ENCODE measurements around the gene MEF2D.

MEF2D gene

GRCh38 chr1:156538711-156539440 is 38.3 kb upstream of the MEF2D start:
- Histone ChIP-seq H3K4me1 (ENCODE audit: control insufficient read depth, insufficient read depth, low read length, unreplicated experiment) (no peaks in the 10 kb centered on the region), H3K36me3 (ENCODE audit: insufficient read depth, low read length) (peaks cover 14% of the 10 kb centered on the region; the same call in 1 of the 2 replicates), H3K27me3 (ENCODE audit: insufficient read depth, low read length) (no peaks in the 10 kb centered on the region), H3K4me3 (ENCODE audit: low read depth, low read length) (no peak overlapping the region), H3K27ac (ENCODE audit: low read depth, low read length) (no peak overlapping the region), H2AFZ (ENCODE audit: low read length, unreplicated experiment) (no peak overlapping the region), H3K79me2 (ENCODE audit: control insufficient read depth, insufficient read depth, low read length, unreplicated experiment) (no peaks in the 10 kb centered on the region)

GRCh38 chr1:156537027-156537426 is 36.5 kb upstream of the MEF2D start:
- H2AFZ ChIP-seq (ENCODE audit: low read length, unreplicated experiment) = no peak overlapping the region
- peaks cover 14% of the 10 kb centered on the region; the same call in 1 of the 2 replicates for H3K36me3 ChIP-seq (ENCODE audit: insufficient read depth, low read length)
- no peaks in the 10 kb centered on the region for H3K27me3 ChIP-seq (ENCODE audit: insufficient read depth, low read length)
- H3K79me2 ChIP-seq (ENCODE audit: control insufficient read depth, insufficient read depth, low read length, unreplicated experiment) = no peaks in the 10 kb centered on the region
- H3K4me1 ChIP-seq (ENCODE audit: control insufficient read depth, insufficient read depth, low read length, unreplicated experiment) = no peaks in the 10 kb centered on the region
- H3K4me3 ChIP-seq (ENCODE audit: low read depth, low read length) = no peak overlapping the region
- H3K27ac ChIP-seq (ENCODE audit: low read depth, low read length) = no peak overlapping the region

DNA sequence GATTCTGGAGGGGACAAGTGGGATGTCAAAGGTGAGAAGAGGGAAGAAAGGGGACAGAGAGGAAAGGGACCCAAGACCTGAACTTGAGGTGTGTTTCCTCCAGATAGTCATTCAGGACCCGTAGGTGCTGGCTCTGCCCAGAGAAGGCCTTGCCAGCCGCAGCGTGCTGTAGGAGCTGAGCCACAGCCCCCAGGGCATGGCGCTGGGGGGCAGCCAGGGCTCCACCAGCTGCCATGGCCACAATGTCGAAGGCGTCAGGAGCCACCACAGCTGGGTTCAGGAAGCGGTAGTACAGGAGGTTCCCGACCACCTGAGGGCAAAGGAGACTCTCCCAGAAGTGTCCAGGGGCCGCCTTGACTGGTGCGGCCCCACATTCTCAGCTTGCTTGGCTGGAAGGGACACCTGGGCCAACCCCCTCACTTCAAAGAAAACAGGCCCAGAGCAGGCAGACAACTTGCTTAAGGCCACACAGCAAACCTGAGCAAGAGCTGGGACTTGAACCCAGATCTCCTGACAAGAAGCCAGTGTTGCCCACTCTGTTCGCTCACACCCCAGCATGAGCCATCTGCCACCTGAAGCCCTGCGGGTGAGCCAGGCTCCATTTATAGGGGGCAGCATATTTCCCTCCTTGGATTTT is 34.0 kb upstream of the MEF2D start:
- peaks cover 14% of the 10 kb centered on the region; the same call in 1 of the 2 replicates for H3K36me3 ChIP-seq (ENCODE audit: insufficient read depth, low read length)
- no peaks in the 10 kb centered on the region for H3K27me3 ChIP-seq (ENCODE audit: insufficient read depth, low read length)
- H2AFZ ChIP-seq (ENCODE audit: low read length, unreplicated experiment) = no peak overlapping the region
- H3K27ac ChIP-seq (ENCODE audit: low read depth, low read length) = no peak overlapping the region
- H3K4me1 ChIP-seq (ENCODE audit: control insufficient read depth, insufficient read depth, low read length, unreplicated experiment) = no peaks in the 10 kb centered on the region
- H3K4me3 ChIP-seq (ENCODE audit: low read depth, low read length) = no peak overlapping the region
- H3K79me2 ChIP-seq (ENCODE audit: control insufficient read depth, insufficient read depth, low read length, unreplicated experiment) = no peaks in the 10 kb centered on the region

DNA sequence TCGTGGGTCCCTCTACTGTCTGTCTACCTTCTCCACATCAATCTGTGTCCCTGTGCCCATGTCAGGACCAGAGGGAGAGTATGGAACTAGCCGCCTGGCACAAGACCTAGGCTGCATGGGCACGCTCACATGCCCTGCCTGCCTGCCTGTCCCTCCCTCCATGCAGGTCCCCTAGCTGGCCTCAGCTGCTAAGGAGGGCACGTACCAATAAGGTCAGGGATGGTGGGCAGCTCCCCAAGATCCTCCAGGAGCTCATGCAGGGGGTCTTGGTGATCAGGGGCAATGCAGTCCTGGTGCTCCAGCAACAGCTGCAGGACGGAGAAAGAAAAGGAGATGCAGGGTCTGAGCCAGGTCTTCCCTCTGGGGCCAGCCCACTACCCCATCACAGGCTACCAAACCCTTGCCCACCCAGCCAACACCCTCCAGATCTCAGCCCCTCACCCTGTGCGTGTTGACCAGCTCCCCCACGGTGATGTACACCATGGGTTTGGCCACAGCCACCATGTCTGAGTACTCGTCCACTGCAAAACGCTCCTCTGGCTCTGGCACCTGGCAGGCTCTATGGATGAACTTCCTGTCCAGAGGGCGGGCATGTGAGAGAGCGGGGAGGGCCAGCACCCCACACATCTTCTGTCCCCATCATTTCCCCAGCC is 33.1 kb upstream of the MEF2D start:
- Histone ChIP-seq H3K4me3 (ENCODE audit: low read depth, low read length) (no peak overlapping the region), H3K36me3 (ENCODE audit: insufficient read depth, low read length) (peaks cover 10% of the 10 kb centered on the region; the same call in 1 of the 2 replicates), H2AFZ (ENCODE audit: low read length, unreplicated experiment) (no peak overlapping the region), H3K27me3 (ENCODE audit: insufficient read depth, low read length) (no peaks in the 10 kb centered on the region), H3K79me2 (ENCODE audit: control insufficient read depth, insufficient read depth, low read length, unreplicated experiment) (no peaks in the 10 kb centered on the region), H3K27ac (ENCODE audit: low read depth, low read length) (no peak overlapping the region), H3K4me1 (ENCODE audit: control insufficient read depth, insufficient read depth, low read length, unreplicated experiment) (no peaks in the 10 kb centered on the region)

- H3K27me3 ChIP-seq (ENCODE audit: insufficient read depth, low read length) = no peaks in the 10 kb centered on the region
- H3K4me1 ChIP-seq (ENCODE audit: control insufficient read depth, insufficient read depth, low read length, unreplicated experiment) = no peaks in the 10 kb centered on the region
- H3K36me3 ChIP-seq (ENCODE audit: insufficient read depth, low read length) = peaks cover 9% of the 10 kb centered on the region; the same call in 1 of the 2 replicates
- no peak overlapping the region for H2AFZ ChIP-seq (ENCODE audit: low read length, unreplicated experiment)
- no peak overlapping the region for H3K27ac ChIP-seq (ENCODE audit: low read depth, low read length)
- no peak overlapping the region for H3K4me3 ChIP-seq (ENCODE audit: low read depth, low read length)
- no peaks in the 10 kb centered on the region for H3K79me2 ChIP-seq (ENCODE audit: control insufficient read depth, insufficient read depth, low read length, unreplicated experiment)
These were observed 31.8 kb upstream of the MEF2D start for GRCh38 chr1:156532374-156532773.

DNA sequence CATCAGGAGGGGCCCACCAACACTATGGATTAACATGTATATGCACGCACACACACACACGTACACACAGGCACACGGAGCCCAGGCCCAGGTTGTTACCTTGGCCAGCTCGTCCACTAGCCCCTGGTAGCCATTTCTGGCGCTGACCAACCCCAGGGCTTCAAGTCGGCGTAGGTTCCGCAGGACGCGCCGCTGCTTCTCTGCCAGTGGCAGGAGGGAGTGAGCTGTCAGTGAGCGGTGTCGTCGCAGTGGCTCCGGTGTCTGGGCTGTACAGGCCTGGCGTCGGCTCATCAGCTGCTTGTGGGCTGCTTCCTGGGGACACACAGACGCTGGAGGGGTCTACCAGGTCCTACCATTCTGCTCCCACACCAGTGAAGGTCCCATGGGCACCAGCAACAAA is 29.4 kb upstream of the MEF2D start:
- Histone ChIP-seq H2AFZ (ENCODE audit: low read length, unreplicated experiment) (no peak overlapping the region), H3K4me3 (ENCODE audit: low read depth, low read length) (no peak overlapping the region), H3K79me2 (ENCODE audit: control insufficient read depth, insufficient read depth, low read length, unreplicated experiment) (no peaks in the 10 kb centered on the region), H3K36me3 (ENCODE audit: insufficient read depth, low read length) (peaks cover 5% of the 10 kb centered on the region; the same call in 1 of the 2 replicates), H3K27me3 (ENCODE audit: insufficient read depth, low read length) (no peaks in the 10 kb centered on the region), H3K27ac (ENCODE audit: low read depth, low read length) (no peak overlapping the region), H3K4me1 (ENCODE audit: control insufficient read depth, insufficient read depth, low read length, unreplicated experiment) (no peaks in the 10 kb centered on the region)

GRCh38 chr1:156528875-156529425 is 28.4 kb upstream of the MEF2D start:
- no peaks in the 10 kb centered on the region for H3K79me2 ChIP-seq (ENCODE audit: control insufficient read depth, insufficient read depth, low read length, unreplicated experiment)
- no peaks in the 10 kb centered on the region for H3K27me3 ChIP-seq (ENCODE audit: insufficient read depth, low read length)
- no peak overlapping the region for H3K27ac ChIP-seq (ENCODE audit: low read depth, low read length)
- no peak overlapping the region for H2AFZ ChIP-seq (ENCODE audit: low read length, unreplicated experiment)
- no peak overlapping the region for H3K4me3 ChIP-seq (ENCODE audit: low read depth, low read length)
- peaks cover 5% of the 10 kb centered on the region; the same call in 1 of the 2 replicates for H3K36me3 ChIP-seq (ENCODE audit: insufficient read depth, low read length)
- no peaks in the 10 kb centered on the region for H3K4me1 ChIP-seq (ENCODE audit: control insufficient read depth, insufficient read depth, low read length, unreplicated experiment)

DNA sequence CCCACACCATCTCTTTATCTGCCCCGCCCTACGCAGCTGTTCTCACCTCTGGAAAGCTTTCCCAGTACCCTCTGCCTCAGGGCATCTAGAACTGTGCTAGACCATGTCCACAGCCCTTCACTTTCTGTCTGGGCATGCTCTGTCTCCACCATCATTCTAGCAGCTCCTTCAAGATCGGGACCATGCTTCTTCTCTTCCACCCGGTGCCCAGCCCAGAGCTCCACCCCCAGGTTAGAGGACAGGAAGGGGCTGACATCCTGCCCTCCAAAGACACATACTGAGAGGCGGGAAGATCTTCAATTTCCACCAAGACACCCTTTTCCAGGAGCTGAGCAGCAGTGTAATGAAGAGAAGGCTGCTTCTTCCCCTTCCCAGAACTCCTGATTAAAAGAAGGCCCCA is 27.7 kb upstream of the MEF2D start:
- no peaks in the 10 kb centered on the region for H3K27me3 ChIP-seq (ENCODE audit: insufficient read depth, low read length)
- no peak overlapping the region for H2AFZ ChIP-seq (ENCODE audit: low read length, unreplicated experiment)
- no peaks in the 10 kb centered on the region for H3K79me2 ChIP-seq (ENCODE audit: control insufficient read depth, insufficient read depth, low read length, unreplicated experiment)
- H3K36me3 ChIP-seq (ENCODE audit: insufficient read depth, low read length) = peaks cover 5% of the 10 kb centered on the region; the same call in 1 of the 2 replicates
- no peak overlapping the region for H3K4me3 ChIP-seq (ENCODE audit: low read depth, low read length)
- no peak overlapping the region for H3K27ac ChIP-seq (ENCODE audit: low read depth, low read length)
- H3K4me1 ChIP-seq (ENCODE audit: control insufficient read depth, insufficient read depth, low read length, unreplicated experiment) = no peaks in the 10 kb centered on the region

DNA sequence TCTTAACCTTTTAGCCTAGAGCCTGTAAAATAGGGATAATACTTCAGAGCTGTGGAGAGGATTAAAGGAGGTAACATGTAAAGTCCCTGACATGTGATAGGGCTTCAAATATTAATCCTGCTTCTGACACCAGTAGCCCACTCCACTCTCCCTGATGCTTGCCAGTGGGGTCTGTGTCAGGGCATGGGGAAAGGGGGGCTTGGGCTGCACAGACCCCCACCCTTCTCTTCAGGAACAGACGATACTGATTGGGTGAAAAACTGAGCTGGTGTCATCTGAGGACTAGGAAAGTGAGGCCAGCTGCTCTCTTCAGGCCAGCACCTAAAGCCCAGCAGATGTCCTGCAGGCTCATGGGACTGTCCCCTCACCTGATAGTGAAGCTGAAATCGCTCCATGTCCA is 27.0 kb upstream of the MEF2D start:
- H3K27me3 ChIP-seq (ENCODE audit: insufficient read depth, low read length) = no peaks in the 10 kb centered on the region
- no peak overlapping the region for H3K4me3 ChIP-seq (ENCODE audit: low read depth, low read length)
- H3K36me3 ChIP-seq (ENCODE audit: insufficient read depth, low read length) = peaks cover 5% of the 10 kb centered on the region; the same call in 1 of the 2 replicates
- H3K4me1 ChIP-seq (ENCODE audit: control insufficient read depth, insufficient read depth, low read length, unreplicated experiment) = no peaks in the 10 kb centered on the region
- no peak overlapping the region for H2AFZ ChIP-seq (ENCODE audit: low read length, unreplicated experiment)
- H3K79me2 ChIP-seq (ENCODE audit: control insufficient read depth, insufficient read depth, low read length, unreplicated experiment) = no peaks in the 10 kb centered on the region
- H3K27ac ChIP-seq (ENCODE audit: low read depth, low read length) = no peak overlapping the region

GRCh38 chr1:156525856-156526489 is 25.4 kb upstream of the MEF2D start:
- Histone ChIP-seq H3K4me3 (ENCODE audit: low read depth, low read length) (no peak overlapping the region), H3K27me3 (ENCODE audit: insufficient read depth, low read length) (no peaks in the 10 kb centered on the region), H3K27ac (ENCODE audit: low read depth, low read length) (no peak overlapping the region), H3K36me3 (ENCODE audit: insufficient read depth, low read length) (peaks cover 5% of the 10 kb centered on the region; the same call in 1 of the 2 replicates), H2AFZ (ENCODE audit: low read length, unreplicated experiment) (no peak overlapping the region), H3K4me1 (ENCODE audit: control insufficient read depth, insufficient read depth, low read length, unreplicated experiment) (no peaks in the 10 kb centered on the region), H3K79me2 (ENCODE audit: control insufficient read depth, insufficient read depth, low read length, unreplicated experiment) (no peaks in the 10 kb centered on the region)
